ENCODE measurements around the gene SND1.
"Not testable (repeated sequence)": the region's sequence is repeated elsewhere in the genome, so short reads cannot be mapped to it uniquely, and the experiment has no call there.

The SND1 gene

GRCh38 chr7:127953423-127954356 lies 301.7 kb downstream of the SND1 start:
- Histone ChIP-seq H3K4me3 (ENCODE audit: low read depth in 1 of 2, low read length in 2 of 2) (no peak overlapping the region), H3K27me3 (ENCODE audit: control insufficient read depth in 1 of 2, insufficient read depth in 2 of 2, low read length in 2 of 2) (no peaks in the 10 kb centered on the region), H3K9me3 (ENCODE audit: low read length) (no peaks in the 10 kb centered on the region), H3K27ac (ENCODE audit: low read depth, low read length) (no peak overlapping the region), H3K9ac (ENCODE audit: low read length) (no peak overlapping the region), H3K4me1 (ENCODE audit: insufficient read depth, low read length) (peaks cover 42% of the 10 kb centered on the region), H3K36me3 (ENCODE audit: insufficient read depth, low read length) (no peaks in the 10 kb centered on the region)

- H3K27ac ChIP-seq (ENCODE audit: low read depth, low read length): peak overlapping the region; percentile 3
- no peak overlapping the region for H3K9ac ChIP-seq (ENCODE audit: low read length)
Measured at GRCh38 chr7:127954357-127954748, 302.4 kb downstream of the SND1 start.

GRCh38 chr7:127955051-127955531 lies 303.1 kb downstream of the SND1 start:
- peak overlapping the region; percentile 48 for H3K27ac ChIP-seq (ENCODE audit: low read depth, low read length)
- H3K4me1 ChIP-seq (ENCODE audit: insufficient read depth, low read length): peaks cover 31% of the 10 kb centered on the region
- H3K9me3 ChIP-seq (ENCODE audit: low read length): no peaks in the 10 kb centered on the region
- no peak overlapping the region for H3K9ac ChIP-seq (ENCODE audit: low read length)
- H3K4me3 ChIP-seq (ENCODE audit: low read depth in 1 of 2, low read length in 2 of 2): no peak overlapping the region
- H3K36me3 ChIP-seq (ENCODE audit: insufficient read depth, low read length): no peaks in the 10 kb centered on the region
- no peaks in the 10 kb centered on the region for H3K27me3 ChIP-seq (ENCODE audit: control insufficient read depth in 1 of 2, insufficient read depth in 2 of 2, low read length in 2 of 2)

More at GRCh38 chr7:127954357-127954748, 302.4 kb downstream of the SND1 start:
- no peaks in the 10 kb centered on the region for H3K27me3 ChIP-seq (ENCODE audit: control insufficient read depth in 1 of 2, insufficient read depth in 2 of 2, low read length in 2 of 2)
- H3K4me1 ChIP-seq (ENCODE audit: insufficient read depth, low read length): peaks cover 39% of the 10 kb centered on the region
- no peaks in the 10 kb centered on the region for H3K36me3 ChIP-seq (ENCODE audit: insufficient read depth, low read length)
- no peak overlapping the region for H3K4me3 ChIP-seq (ENCODE audit: low read depth in 1 of 2, low read length in 2 of 2)
- H3K9me3 ChIP-seq (ENCODE audit: low read length): no peaks in the 10 kb centered on the region

GRCh38 chr7:127957886-127958285 lies 305.9 kb downstream of the SND1 start:
- no peak overlapping the region for H3K9ac ChIP-seq (ENCODE audit: low read length)
- peaks cover 25% of the 10 kb centered on the region for H3K4me1 ChIP-seq (ENCODE audit: insufficient read depth, low read length)
- no peak overlapping the region for H3K27ac ChIP-seq (ENCODE audit: low read depth, low read length)
- no peaks in the 10 kb centered on the region for H3K27me3 ChIP-seq (ENCODE audit: control insufficient read depth in 1 of 2, insufficient read depth in 2 of 2, low read length in 2 of 2)
- no peaks in the 10 kb centered on the region for H3K36me3 ChIP-seq (ENCODE audit: insufficient read depth, low read length)
- H3K9me3 ChIP-seq (ENCODE audit: low read length): no peaks in the 10 kb centered on the region
- H3K4me3 ChIP-seq (ENCODE audit: low read depth in 1 of 2, low read length in 2 of 2): no peak overlapping the region

GRCh38 chr7:127959770-127960169 lies 307.8 kb downstream of the SND1 start:
- Histone ChIP-seq H3K9ac (ENCODE audit: low read length) (no peak overlapping the region), H3K4me1 (ENCODE audit: insufficient read depth, low read length) (peaks cover 13% of the 10 kb centered on the region), H3K9me3 (ENCODE audit: low read length) (no peaks in the 10 kb centered on the region), H3K27ac (ENCODE audit: low read depth, low read length) (no peak overlapping the region), H3K4me3 (ENCODE audit: low read depth in 1 of 2, low read length in 2 of 2) (no peak overlapping the region), H3K27me3 (ENCODE audit: control insufficient read depth in 1 of 2, insufficient read depth in 2 of 2, low read length in 2 of 2) (no peaks in the 10 kb centered on the region), H3K36me3 (ENCODE audit: insufficient read depth, low read length) (no peaks in the 10 kb centered on the region)

GRCh38 chr7:127961786-127962453 lies 309.9 kb downstream of the SND1 start:
- Histone ChIP-seq H3K27ac (ENCODE audit: low read depth, low read length) (no peak overlapping the region), H3K27me3 (ENCODE audit: control insufficient read depth in 1 of 2, insufficient read depth in 2 of 2, low read length in 2 of 2) (no peaks in the 10 kb centered on the region), H3K9ac (ENCODE audit: low read length) (no peak overlapping the region), H3K4me1 (ENCODE audit: insufficient read depth, low read length) (no peaks in the 10 kb centered on the region), H3K9me3 (ENCODE audit: low read length) (no peaks in the 10 kb centered on the region), H3K4me3 (ENCODE audit: low read depth in 1 of 2, low read length in 2 of 2) (no peak overlapping the region), H3K36me3 (ENCODE audit: insufficient read depth, low read length) (no peaks in the 10 kb centered on the region)

GRCh38 chr7:127962589-127963361 lies 310.8 kb downstream of the SND1 start:
- no peaks in the 10 kb centered on the region for H3K4me1 ChIP-seq (ENCODE audit: insufficient read depth, low read length)
- no peak overlapping the region for H3K4me3 ChIP-seq (ENCODE audit: low read depth in 1 of 2, low read length in 2 of 2)
- H3K9me3 ChIP-seq (ENCODE audit: low read length): no peaks in the 10 kb centered on the region
- no peak overlapping the region for H3K27ac ChIP-seq (ENCODE audit: low read depth, low read length)
- no peak overlapping the region for H3K9ac ChIP-seq (ENCODE audit: low read length)
- H3K27me3 ChIP-seq (ENCODE audit: control insufficient read depth in 1 of 2, insufficient read depth in 2 of 2, low read length in 2 of 2): no peaks in the 10 kb centered on the region
- H3K36me3 ChIP-seq (ENCODE audit: insufficient read depth, low read length): no peaks in the 10 kb centered on the region

- H3K4me3 ChIP-seq (ENCODE audit: low read depth in 1 of 2, low read length in 2 of 2); H3K9ac ChIP-seq (ENCODE audit: low read length); H3K4me1 ChIP-seq (ENCODE audit: insufficient read depth, low read length); H3K27me3 ChIP-seq (ENCODE audit: control insufficient read depth in 1 of 2, insufficient read depth in 2 of 2, low read length in 2 of 2); H3K9me3 ChIP-seq (ENCODE audit: low read length); H3K27ac ChIP-seq (ENCODE audit: low read depth, low read length); H3K36me3 ChIP-seq (ENCODE audit: insufficient read depth, low read length): not testable (repeated sequence)
Measured at GRCh38 chr7:127963850-127964249, 311.9 kb downstream of the SND1 start.

GRCh38 chr7:127967281-127967680 lies 315.3 kb downstream of the SND1 start:
- H3K36me3 ChIP-seq (ENCODE audit: insufficient read depth, low read length): no peaks in the 10 kb centered on the region
- no peak overlapping the region for H3K4me3 ChIP-seq (ENCODE audit: low read depth in 1 of 2, low read length in 2 of 2)
- no peaks in the 10 kb centered on the region for H3K4me1 ChIP-seq (ENCODE audit: insufficient read depth, low read length)
- no peak overlapping the region for H3K27ac ChIP-seq (ENCODE audit: low read depth, low read length)
- no peak overlapping the region for H3K9ac ChIP-seq (ENCODE audit: low read length)
- H3K9me3 ChIP-seq (ENCODE audit: low read length): no peaks in the 10 kb centered on the region
- no peaks in the 10 kb centered on the region for H3K27me3 ChIP-seq (ENCODE audit: control insufficient read depth in 1 of 2, insufficient read depth in 2 of 2, low read length in 2 of 2)

GRCh38 chr7:127968547-127968946 lies 316.6 kb downstream of the SND1 start:
- Histone ChIP-seq H3K9me3 (ENCODE audit: low read length) (no peaks in the 10 kb centered on the region), H3K4me3 (ENCODE audit: low read depth in 1 of 2, low read length in 2 of 2) (no peak overlapping the region), H3K4me1 (ENCODE audit: insufficient read depth, low read length) (peaks cover 7% of the 10 kb centered on the region), H3K9ac (ENCODE audit: low read length) (no peak overlapping the region), H3K27me3 (ENCODE audit: control insufficient read depth in 1 of 2, insufficient read depth in 2 of 2, low read length in 2 of 2) (no peaks in the 10 kb centered on the region), H3K36me3 (ENCODE audit: insufficient read depth, low read length) (no peaks in the 10 kb centered on the region), H3K27ac (ENCODE audit: low read depth, low read length) (no peak overlapping the region)

- Histone ChIP-seq H3K27ac (ENCODE audit: low read depth, low read length) (no peak overlapping the region), H3K27me3 (ENCODE audit: control insufficient read depth in 1 of 2, insufficient read depth in 2 of 2, low read length in 2 of 2) (no peaks in the 10 kb centered on the region)
Measured at GRCh38 chr7:127973832-127974231, 321.8 kb downstream of the SND1 start.

More at GRCh38 chr7:127973832-127974231, 321.8 kb downstream of the SND1 start:
- H3K4me1 ChIP-seq (ENCODE audit: insufficient read depth, low read length): peaks cover 16% of the 10 kb centered on the region
- no peak overlapping the region for H3K9ac ChIP-seq (ENCODE audit: low read length)
- no peaks in the 10 kb centered on the region for H3K9me3 ChIP-seq (ENCODE audit: low read length)
- no peak overlapping the region for H3K4me3 ChIP-seq (ENCODE audit: low read depth in 1 of 2, low read length in 2 of 2)
- no peaks in the 10 kb centered on the region for H3K36me3 ChIP-seq (ENCODE audit: insufficient read depth, low read length)

Measured in muscle layer of colon (tissue), 2 donors.